ENCODE data around the gene C8G.

C8G gene

GRCh38 chr9:136988872-136989271 lies 43.8 kb downstream of the C8G start:
- TF ChIP-seq ZFX (IDR thresholded peaks at IDR 0.05; ENCODE audit: borderline replicate concordance), result no peak
- TF ChIP-seq, protein P1, sequence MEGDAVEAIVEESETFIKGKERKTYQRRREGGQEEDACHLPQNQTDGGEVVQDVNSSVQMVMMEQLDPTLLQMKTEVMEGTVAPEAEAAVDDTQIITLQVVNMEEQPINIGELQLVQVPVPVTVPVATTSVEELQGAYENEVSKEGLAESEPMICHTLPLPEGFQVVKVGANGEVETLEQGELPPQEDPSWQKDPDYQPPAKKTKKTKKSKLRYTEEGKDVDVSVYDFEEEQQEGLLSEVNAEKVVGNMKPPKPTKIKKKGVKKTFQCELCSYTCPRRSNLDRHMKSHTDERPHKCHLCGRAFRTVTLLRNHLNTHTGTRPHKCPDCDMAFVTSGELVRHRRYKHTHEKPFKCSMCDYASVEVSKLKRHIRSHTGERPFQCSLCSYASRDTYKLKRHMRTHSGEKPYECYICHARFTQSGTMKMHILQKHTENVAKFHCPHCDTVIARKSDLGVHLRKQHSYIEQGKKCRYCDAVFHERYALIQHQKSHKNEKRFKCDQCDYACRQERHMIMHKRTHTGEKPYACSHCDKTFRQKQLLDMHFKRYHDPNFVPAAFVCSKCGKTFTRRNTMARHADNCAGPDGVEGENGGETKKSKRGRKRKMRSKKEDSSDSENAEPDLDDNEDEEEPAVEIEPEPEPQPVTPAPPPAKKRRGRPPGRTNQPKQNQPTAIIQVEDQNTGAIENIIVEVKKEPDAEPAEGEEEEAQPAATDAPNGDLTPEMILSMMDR (IDR thresholded peaks at IDR 0.05), result no peak
- no peak overlapping the region for H3K27ac ChIP-seq

GRCh38 chr9:136990242-136990911 lies 45.3 kb downstream of the C8G start:
- 0 out of 2 replicates have a peak overlapping the region, but pooled peaks have one; percentile 90 for H3K27ac ChIP-seq
- no peak for TF ChIP-seq ZFX (IDR thresholded peaks at IDR 0.05; ENCODE audit: borderline replicate concordance)
- TF ChIP-seq, protein P1 (IDR thresholded peaks at IDR 0.05), result no peak

DNA sequence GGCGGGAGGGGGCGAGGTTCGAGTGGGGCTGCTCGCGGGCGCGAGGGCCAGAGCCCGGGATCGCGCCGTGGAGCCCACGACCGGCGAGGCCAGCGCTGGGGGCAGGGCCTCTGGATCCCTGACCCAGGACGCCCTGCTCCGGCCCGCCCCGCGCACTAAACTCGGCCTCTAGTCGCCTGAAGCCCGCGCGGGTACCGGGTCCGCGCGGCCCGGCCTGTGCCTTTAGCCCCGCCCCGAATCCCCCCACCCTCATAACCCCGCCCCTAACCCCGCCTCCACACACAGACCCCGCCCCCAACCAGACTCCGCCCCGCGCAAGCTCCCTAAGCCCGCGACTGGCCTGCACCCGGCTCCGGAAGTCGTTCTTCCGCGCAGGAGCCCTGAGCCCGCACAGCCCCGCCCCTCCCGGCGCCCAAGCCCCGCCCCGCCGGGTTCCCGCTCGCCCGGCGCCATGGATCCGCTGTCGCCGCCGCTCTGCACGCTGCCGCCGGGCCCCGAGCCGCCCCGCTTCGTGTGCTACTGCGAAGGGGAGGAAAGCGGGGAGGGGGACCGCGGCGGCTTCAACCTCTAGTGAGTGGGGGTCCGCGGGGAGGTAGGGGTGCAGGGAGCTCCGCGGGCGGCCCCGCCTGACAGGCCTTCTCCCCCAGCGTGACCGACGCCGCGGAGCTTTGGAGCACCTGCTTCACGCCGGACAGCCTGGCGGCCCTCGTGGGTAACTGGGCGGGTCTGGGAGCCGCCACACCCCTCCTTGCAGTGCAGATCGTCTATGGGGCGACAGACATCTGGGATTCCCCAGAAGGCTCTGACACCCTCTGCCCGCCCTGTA lies 47.2 kb downstream of the C8G start, which contains the start of gene PAXX:
PAXX (plus strand) TSS at position 430 of the 826 bp plus-strand sequence; CDS start at position 452, 22 bp downstream.
- TF ChIP-seq ZFX (IDR thresholded peaks at IDR 0.05; ENCODE audit: borderline replicate concordance), result no peak
- TF ChIP-seq, protein P1 (IDR thresholded peaks at IDR 0.05), result no peak
- peak within 1 kb of the TSS; percentile 90 for H3K27ac ChIP-seq

DNA sequence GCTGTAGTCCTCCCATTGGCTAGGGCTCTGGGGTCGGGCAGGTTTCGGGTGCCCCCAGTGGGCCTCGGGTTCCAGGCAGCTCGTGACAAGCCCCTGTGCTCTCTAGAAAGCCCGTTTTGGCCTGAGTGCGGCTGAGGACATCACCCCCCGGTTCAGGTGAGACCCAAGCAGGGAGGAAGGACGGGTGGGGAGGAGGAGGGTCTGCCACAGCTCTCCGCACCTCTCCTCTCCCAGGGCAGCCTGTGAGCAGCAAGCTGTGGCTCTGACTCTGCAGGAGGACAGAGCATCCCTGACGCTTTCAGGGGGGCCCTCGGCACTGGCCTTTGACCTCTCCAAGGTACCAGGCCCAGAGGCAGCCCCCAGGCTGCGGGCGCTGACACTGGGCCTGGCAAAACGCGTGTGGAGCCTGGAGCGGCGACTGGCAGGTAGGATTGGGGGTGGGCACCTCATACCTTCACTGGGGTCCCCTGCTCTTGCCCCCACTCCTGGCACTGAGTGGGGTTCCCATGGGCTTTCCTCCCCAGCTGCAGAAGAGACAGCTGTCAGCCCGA lies 47.9 kb downstream of the C8G start:
- peak overlapping the region; percentile 90 for H3K27ac ChIP-seq
- TF ChIP-seq, protein P1 (IDR thresholded peaks at IDR 0.05), result no peak
- no peak for TF ChIP-seq ZFX (IDR thresholded peaks at IDR 0.05; ENCODE audit: borderline replicate concordance)

- H3K27ac ChIP-seq, result peak overlapping the region; percentile 90
Measured at GRCh38 chr9:136994180-136994887, 49.3 kb downstream of the C8G start.

DNA sequence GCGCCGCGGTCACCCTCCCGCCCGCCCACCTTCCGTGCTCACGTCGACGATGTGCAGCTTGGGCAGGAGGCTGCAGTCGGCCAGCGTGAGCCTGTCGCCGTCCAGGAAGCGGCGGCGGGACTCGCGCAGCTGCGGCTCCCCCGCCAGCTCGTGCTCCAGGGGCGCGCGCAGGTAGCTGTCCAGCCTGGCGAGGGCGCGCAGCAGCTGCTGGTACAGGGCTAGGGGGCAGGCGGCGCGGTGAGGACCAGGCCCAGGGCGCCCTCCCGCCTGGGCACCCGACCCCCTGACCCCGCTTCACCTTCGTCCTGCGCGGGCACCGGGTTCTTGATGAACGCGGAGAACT lies 49.8 kb downstream of the C8G start:
- TF ChIP-seq, protein P1 (IDR thresholded peaks at IDR 0.05), result no peak
- TF ChIP-seq ZFX (IDR thresholded peaks at IDR 0.05; ENCODE audit: borderline replicate concordance), result no peak
- peak overlapping the region; percentile 82 for H3K27ac ChIP-seq

More at GRCh38 chr9:136994180-136994887, 49.3 kb downstream of the C8G start:
- TF ChIP-seq, protein P1 (IDR thresholded peaks at IDR 0.05), result no peak
- TF ChIP-seq ZFX (IDR thresholded peaks at IDR 0.05; ENCODE audit: borderline replicate concordance), result no peak

Data from 22Rv1 (cell line).